HG03103 (cell line): Measurements from ENCODE around the gene SLC1A2.

Experiments
- ATAC-seq: cut with Tn5 transposase; IDR thresholded peaks from one replicate; pipeline ENCODE4 v1.9.1; 2021; ENCODE audit warnings: low read depth; ENCODE audit not compliant: unreplicated experiment

Gene SLC1A2

GRCh38 chr11:35419184-35419829 lies at the start of gene SLC1A2:
SLC1A2 (minus strand) TSS chr11:35419558; CDS start chr11:35418966, 592 bp downstream.
- no peak for ATAC-seq

- ATAC-seq: no peak
Observed at GRCh38 chr11:35466058-35466457, 46.7 kb upstream of the SLC1A2 start.

- ATAC-seq: no peak
Observed at GRCh38 chr11:35464308-35464707, 45.0 kb upstream of the SLC1A2 start.

DNA sequence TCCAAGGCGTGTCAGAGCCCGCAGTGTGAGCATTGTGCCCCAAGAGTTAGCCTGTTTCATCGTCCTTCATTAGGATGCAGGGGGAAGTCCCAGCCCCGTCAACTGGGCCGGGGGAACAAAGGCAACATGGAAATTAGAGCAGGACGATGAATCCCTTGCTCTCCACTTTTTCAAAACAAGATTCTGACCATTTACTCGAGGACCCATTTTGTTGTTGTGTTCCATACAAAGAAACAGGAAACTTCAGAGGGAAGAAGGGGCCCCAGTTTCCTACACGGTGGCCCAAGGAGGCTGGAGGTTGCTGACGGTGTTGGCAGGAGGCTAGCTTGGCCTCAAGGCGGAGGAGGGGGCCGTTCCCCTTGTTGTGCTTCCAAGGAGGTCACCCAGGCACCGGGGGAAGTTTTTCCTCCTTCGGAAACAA lies 44.0 kb upstream of the SLC1A2 start:
- ATAC-seq: no peak

- ATAC-seq: no peak
Observed at GRCh38 chr11:35461917-35462538, 42.7 kb upstream of the SLC1A2 start.

DNA sequence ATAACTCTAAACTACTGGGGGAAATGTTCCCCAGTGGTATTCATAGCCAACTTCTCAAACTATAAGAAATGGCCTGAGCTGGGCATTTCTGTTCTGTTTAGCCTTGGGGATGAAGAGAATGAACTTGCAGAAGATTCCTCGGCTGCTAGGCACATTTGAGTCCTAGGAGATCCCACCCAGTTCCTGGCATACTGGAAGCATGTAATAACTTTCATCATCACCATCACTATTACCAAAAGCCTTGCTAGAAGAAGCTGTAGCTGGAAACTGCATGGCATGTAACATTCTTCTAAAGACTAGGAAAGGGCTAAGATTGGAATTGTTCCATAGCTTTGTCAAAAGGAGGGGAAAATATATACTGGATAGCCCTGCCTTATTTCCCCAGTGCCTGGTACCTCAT lies 40.1 kb upstream of the SLC1A2 start:
- no peak for ATAC-seq

GRCh38 chr11:35458846-35459245 lies 39.5 kb upstream of the SLC1A2 start:
- no peak for ATAC-seq

- no peak for ATAC-seq
Observed at GRCh38 chr11:35454362-35454761, 35.0 kb upstream of the SLC1A2 start.

GRCh38 chr11:35436581-35437250 lies 17.4 kb upstream of the SLC1A2 start:
- no peak for ATAC-seq

- ATAC-seq: no peak
Observed at GRCh38 chr11:35433588-35433987, 14.2 kb upstream of the SLC1A2 start.

- no peak for ATAC-seq
Observed at GRCh38 chr11:35432464-35432863, 13.1 kb upstream of the SLC1A2 start.

GRCh38 chr11:35427071-35427470 lies 7.7 kb upstream of the SLC1A2 start:
- no peak for ATAC-seq

GRCh38 chr11:35426351-35426750 lies 7.0 kb upstream of the SLC1A2 start:
- no peak for ATAC-seq

- ATAC-seq: no peak
Observed at GRCh38 chr11:35425603-35426212, 6.3 kb upstream of the SLC1A2 start.

DNA sequence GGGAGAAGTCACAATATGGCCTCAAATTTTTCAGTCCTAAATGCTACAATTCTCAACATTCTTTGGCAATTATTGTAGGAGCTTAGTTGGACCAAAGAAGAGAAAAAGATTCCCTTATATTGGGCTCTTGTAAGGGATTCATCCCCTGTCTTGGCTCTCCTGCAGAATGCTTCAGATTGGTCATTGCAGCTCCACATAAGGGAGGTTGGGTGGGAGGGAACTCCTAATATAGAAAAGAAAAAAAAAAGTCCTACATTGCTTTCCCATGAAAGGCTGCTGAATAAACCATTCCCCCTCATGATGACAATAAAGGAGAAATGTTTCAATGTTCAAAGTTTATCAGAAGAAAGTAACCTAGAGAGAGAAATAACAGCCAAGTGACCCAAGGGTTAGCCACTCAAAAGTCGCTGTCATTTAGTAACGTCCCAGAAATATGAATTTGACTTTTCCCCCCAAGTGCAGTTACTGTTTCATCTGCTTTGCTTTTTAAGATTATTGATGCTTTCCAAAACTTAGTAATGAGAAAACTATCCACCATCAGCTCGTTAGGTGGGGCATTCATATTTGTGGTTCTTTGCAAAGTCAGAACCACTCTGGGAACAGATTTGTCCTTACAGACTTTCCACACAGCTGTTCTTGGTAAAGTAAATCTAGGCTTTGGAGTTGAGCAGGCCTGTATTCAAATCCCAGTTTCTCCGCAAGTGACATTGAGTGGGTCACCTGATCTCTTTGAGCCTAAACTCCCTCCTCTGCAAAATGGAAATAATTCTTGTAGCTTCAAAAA lies 5.0 kb upstream of the SLC1A2 start:
- no peak for ATAC-seq

GRCh38 chr11:35420371-35420770 lies 1.0 kb upstream of the SLC1A2 start:
- no peak for ATAC-seq

- ATAC-seq: no peak
Observed at GRCh38 chr11:35419830-35420333, 524 bp upstream of the SLC1A2 start.

DNA sequence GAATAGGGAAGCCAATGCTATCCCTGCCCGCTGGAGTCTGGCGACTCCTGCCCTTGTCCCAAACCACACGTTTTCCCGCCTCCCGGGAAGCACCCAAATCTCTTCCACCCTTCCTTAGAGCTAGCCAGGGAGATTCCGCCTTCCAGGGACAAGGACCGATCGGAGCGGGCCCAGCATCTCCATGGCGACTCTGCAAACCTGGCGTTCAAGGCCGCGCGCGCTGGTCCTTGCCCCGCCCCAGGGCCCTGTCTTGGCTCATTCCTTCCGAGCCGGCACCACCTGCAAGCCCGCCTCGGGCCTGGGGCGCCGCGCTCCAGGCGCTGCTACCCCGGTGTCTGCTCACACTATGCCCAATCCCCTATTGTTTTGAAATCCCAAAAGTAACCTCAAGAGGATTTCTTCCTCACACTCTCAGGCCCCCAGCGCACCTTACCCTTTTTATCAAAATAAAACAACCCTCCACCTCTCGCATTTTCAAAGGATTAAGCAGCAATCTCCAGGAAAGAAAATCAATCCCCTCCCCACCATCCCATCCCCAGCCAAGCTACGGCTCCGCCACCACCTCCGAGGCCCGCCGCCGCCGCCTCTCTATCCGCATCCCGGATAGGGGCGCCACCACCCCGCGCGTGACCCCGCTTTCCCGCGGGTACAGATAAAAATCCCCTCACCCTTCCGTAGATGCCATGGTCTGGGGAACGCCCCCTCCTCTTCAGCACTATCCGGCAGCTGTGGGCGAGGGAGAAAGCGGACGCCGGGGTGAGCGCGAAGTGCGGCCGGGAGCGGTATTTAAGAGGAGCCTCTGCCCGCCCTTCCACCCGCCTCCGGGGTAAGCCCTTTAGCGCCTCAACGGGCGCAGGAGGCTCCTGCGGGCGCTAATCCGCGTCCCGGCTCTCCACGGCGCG lies 825 bp downstream of the SLC1A2 start:
- ATAC-seq: no peak

- no peak for ATAC-seq
Observed at GRCh38 chr11:35415487-35415886, 3.9 kb downstream of the SLC1A2 start.

DNA sequence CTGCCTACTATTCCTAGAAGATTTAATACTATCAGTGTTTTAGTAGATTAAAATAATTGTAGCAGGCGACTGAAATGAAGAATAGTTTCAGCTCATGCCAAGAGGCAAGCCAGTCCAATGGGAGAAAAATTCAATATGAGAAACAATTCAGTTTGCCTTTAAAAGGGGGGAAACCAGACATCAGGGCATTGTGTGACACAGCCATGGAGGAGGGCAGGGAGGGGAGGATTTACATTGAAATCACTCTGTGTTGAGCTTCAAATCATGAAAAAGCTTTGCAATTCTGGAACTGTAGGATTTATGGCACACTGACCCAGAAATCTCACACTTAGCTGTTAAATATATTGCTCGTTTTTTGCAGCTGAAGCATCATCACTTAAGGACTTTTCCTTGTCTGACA lies 4.6 kb downstream of the SLC1A2 start:
- no peak for ATAC-seq
